HCT116 (cell line): Measurements from ENCODE around the gene XPNPEP2. TPM values are rescaled to one million over a fixed set of nuclear protein-coding genes. Genes with fewer than 3 reads are reported as not detected.

Experiments used
- ATAC-seq: fragments of 200-7000 bp; cut with Tn5 transposase; 2 replicates; pipeline ENCODE4 v1.9.1; 2020; ENCODE audit warnings: mild to moderate bottlenecking, moderate library complexity
- BruUV-seq: library from RNA; stranded (reverse); fragments of 400-500 nt; replicated peaks from 2 replicates; lab custom pipeline; 2021; lab: Mats Ljungman, UMichigan
- CTCF ChIA-PET: fragments of 300-600 bp; sonication (Branson Sonifier 250); formaldehyde crosslinking; loops from one replicate; lab custom pipeline; 2021; ENCODE audit warnings: antibody characterized with exemption; lab: Charles Lee
- POLR2A ChIA-PET: fragments of 300-600, 350-600 bp; sonication (Branson Sonifier 250); formaldehyde crosslinking; loops from one replicate; lab custom pipeline; 2021; ENCODE audit warnings: antibody characterized with exemption; lab: Charles Lee
- RAD21 ChIA-PET, 2 experiments: fragments of 300-600 bp; sonication (Branson Sonifier 250); formaldehyde crosslinking; loops; one replicate each; lab custom pipeline; 2023; ENCODE audit warnings: low total read pairs in 2 of 2; ENCODE audit not compliant: uncharacterized antibody in 2 of 2, unreplicated experiment in 2 of 2, low non-redundant PET in 1 of 2; lab: Charles Lee
- DNase-seq: peaks from one replicate; pipeline ENCODE4 v3.0.0-alpha.2; 2010; ENCODE audit warnings: low read depth, low spot score
- H2AFZ ChIP-seq: fragments of 200-600 bp; shearing (Covaris generic), sonication (generic); 2 replicates; pipeline ENCODE4 v1.6.1; 2017; ENCODE audit warnings: low read depth, mixed run types, mixed read lengths, antibody characterized with exemption, low read length; ENCODE audit not compliant: poor library complexity, severe bottlenecking
- H3K27ac ChIP-seq: 2 replicates; pipeline ENCODE4 v1.5.1; 2012; ENCODE audit warnings: low read depth, low read length
- H3K27me3 ChIP-seq: fragments of 200-600 bp; sonication (generic); 2 replicates; pipeline ENCODE4 v1.6.1; 2016; ENCODE audit warnings: mixed run types, low read length, mixed read lengths; ENCODE audit not compliant: insufficient read depth
- H3K36me3 ChIP-seq, 2 experiments: fragments of 200-500 bp in 1 of 2; fragments of 200-600 bp in 1 of 2; sonication (Bioruptor generic) in 1 of 2; sonication (generic) in 1 of 2; 2 replicates each; pipeline versions ENCODE4 v1.5.1 to v1.6.1; 2014 to 2016; ENCODE audit warnings: low read length in 2 of 2, inconsistent platforms in 1 of 2, mixed read lengths in 1 of 2, mixed run types in 1 of 2; ENCODE audit not compliant: insufficient read depth in 2 of 2, control insufficient read depth in 1 of 2
- H3K4me1 ChIP-seq, 2 experiments: fragments of 200-600 bp in 1 of 2; sonication (generic) in 1 of 2; 2 replicates each; pipeline versions ENCODE4 v1.5.1 to v1.6.1; 2012 to 2017; ENCODE audit warnings: low read length in 2 of 2, inconsistent platforms in 1 of 2, mild to moderate bottlenecking in 1 of 2, mixed read lengths in 1 of 2, mixed run types in 1 of 2, moderate library complexity in 1 of 2; ENCODE audit not compliant: insufficient read depth in 2 of 2, control insufficient read depth in 1 of 2
- H3K4me2 ChIP-seq: fragments of 200-600 bp; sonication (generic); 2 replicates; pipeline ENCODE4 v1.6.1; 2017; ENCODE audit warnings: mixed run types, low read length, mixed read lengths
- H3K4me3 ChIP-seq, 2 experiments: fragments of 200-600 bp in 1 of 2; sonication (generic) in 1 of 2; replicated peaks in 1 of 2; 2 replicates each; pipeline ENCODE4 v1.5.1; 2011 to 2016; ENCODE audit warnings: low read length in 2 of 2, control low read depth in 1 of 2, low read depth in 1 of 2, mild to moderate bottlenecking in 1 of 2, mixed read lengths in 1 of 2, mixed run types in 1 of 2
- H3K79me2 ChIP-seq: fragments of 200-600 bp; sonication (generic); 2 replicates; pipeline ENCODE4 v1.6.1; 2017; ENCODE audit warnings: mild to moderate bottlenecking, mixed run types, low read length, moderate library complexity, mixed read lengths; ENCODE audit not compliant: insufficient read depth
- H3K9ac ChIP-seq: fragments of 200-600 bp; sonication (generic); 2 replicates; pipeline ENCODE4 v1.6.1; 2016; ENCODE audit warnings: low read length, mixed read lengths
- H3K9me2 ChIP-seq: fragments of 200-600 bp; sonication (generic), shearing (Covaris generic); 2 replicates; pipeline ENCODE4 v1.6.1; 2017; ENCODE audit warnings: mixed run types, mild to moderate bottlenecking, moderate library complexity; ENCODE audit not compliant: insufficient read depth
- H3K9me3 ChIP-seq, 2 experiments: fragments of 200-500 bp in 1 of 2; fragments of 200-600 bp in 1 of 2; sonication (Bioruptor generic) in 1 of 2; sonication (generic) in 1 of 2; 2 replicates each; pipeline ENCODE4 v1.6.1; 2014 to 2017; ENCODE audit warnings: low read length in 2 of 2, mixed read lengths in 2 of 2, inconsistent platforms in 1 of 2, low read depth in 1 of 2, mild to moderate bottlenecking in 1 of 2, mixed run types in 1 of 2, moderate library complexity in 1 of 2; ENCODE audit not compliant: control insufficient read depth in 1 of 2, insufficient read depth in 1 of 2
- H4K20me1 ChIP-seq: fragments of 200-600 bp; sonication (generic), shearing (Covaris generic); 2 replicates; pipeline ENCODE4 v1.6.1; 2017; ENCODE audit warnings: mixed run types, mild to moderate bottlenecking, moderate library complexity; ENCODE audit not compliant: insufficient read depth
- CEBPB ChIP-seq: IDR thresholded peaks from 2 replicates; pipeline ENCODE4 v1.6.1; 2012; ENCODE audit warnings: low read depth
- EGR1 ChIP-seq: IDR thresholded peaks from 2 replicates; pipeline ENCODE4 v1.6.1; 2012; ENCODE audit warnings: low read depth
- EZH2 ChIP-seq: fragments of 200-600 bp; sonication (generic); IDR thresholded peaks from 2 replicates; pipeline ENCODE4 v1.6.1; 2017; ENCODE audit warnings: antibody characterized with exemption, mixed run types
- EZH2phosphoT487 ChIP-seq: fragments of 200-600 bp; IDR thresholded peaks from 2 replicates; pipeline ENCODE4 v1.6.1; 2018; ENCODE audit warnings: antibody characterized with exemption, borderline replicate concordance
- FOSL1 ChIP-seq: IDR thresholded peaks from 2 replicates; pipeline ENCODE4 v1.6.1; 2012; ENCODE audit warnings: low read depth
- JUND ChIP-seq: IDR thresholded peaks from 2 replicates; pipeline ENCODE4 v1.6.1; 2012
- SIN3A ChIP-seq: IDR thresholded peaks from 2 replicates; pipeline ENCODE4 v1.6.1; 2012; ENCODE audit warnings: low read depth
- SRF ChIP-seq: IDR thresholded peaks from 2 replicates; pipeline ENCODE4 v1.6.1; 2012; ENCODE audit warnings: low read depth
- ZFX ChIP-seq: fragments of 450-650 bp; IDR thresholded peaks from 2 replicates; pipeline ENCODE4 v1.6.1; 2017
- ZNF274 ChIP-seq: fragments of 200-500 bp; sonication (Bioruptor generic); IDR thresholded peaks from 2 replicates; pipeline ENCODE4 v1.6.1; 2014; ENCODE audit warnings: mild to moderate bottlenecking, low read depth, low read length, inconsistent platforms
- intact Hi-C: fragments of 100-400 bp; cut with micrococcal nuclease; formaldehyde crosslinking; loops from 2 replicates; pipeline ENCODE4 v1.10.0; 2022
- total RNA-seq: library from RNA; stranded (reverse); gene quantifications from one replicate; pipeline ENCODE4 v1.2.1, GENCODE V29; 2021; ENCODE audit not compliant: unreplicated experiment
- TF ChIP-seq, protein P1 (sequence below): IDR thresholded peaks from 2 replicates; pipeline ENCODE4 v1.6.1; 2012; ENCODE audit warnings: low read depth
- TF ChIP-seq, protein P2 (sequence below), 3 experiments: fragments of 200-600 bp in 1 of 3; sonication (generic) in 1 of 3; IDR thresholded peaks in 2 of 3; conservative IDR thresholded peaks in 1 of 3; 2 replicates each; pipeline ENCODE4 v1.5.1; 2012 to 2017; ENCODE audit warnings: low read depth in 2 of 3, low read length in 2 of 3, antibody characterized with exemption in 1 of 3, borderline replicate concordance in 1 of 3, control low read depth in 1 of 3, mild to moderate bottlenecking in 1 of 3, mixed read lengths in 1 of 3, mixed run types in 1 of 3, moderate library complexity in 1 of 3; ENCODE audit not compliant: insufficient read depth in 1 of 3
- TF ChIP-seq, protein P3 (sequence below): IDR thresholded peaks from 2 replicates; pipeline ENCODE4 v1.6.1; 2011; ENCODE audit warnings: mild to moderate bottlenecking, low read length, moderate library complexity; ENCODE audit not compliant: insufficient replicate concordance; ENCODE audit errors: extremely low read depth
- TF ChIP-seq, protein P4 (sequence below): IDR thresholded peaks from 2 replicates; pipeline ENCODE4 v1.6.1; 2012

The XPNPEP2 gene
- total RNA-seq, 1 experiment from 2014 or later = not detected

GRCh38 chrX:129813662-129814368, 75.0 kb downstream of the XPNPEP2 start:
- ATAC-seq = no peak
- no peak overlapping the region for H3K4me3 ChIP-seq
- H3K79me2 ChIP-seq = no peaks in the 10 kb centered on the region
- no TSS peak for BruUV-seq
- ChIA-PET CTCF (no interaction called here), POLR2A (no interaction called here), RAD21 (no interaction called here)
- H3K36me3 ChIP-seq = 0 out of 4 replicates have a peak, but pooled peaks cover 0 to 2% of the 10 kb centered on the region in 2 experiments
- no peak overlapping the region for H2AFZ ChIP-seq
- no peaks in the 10 kb centered on the region for H4K20me1 ChIP-seq
- no peaks in the 10 kb centered on the region for H3K27me3 ChIP-seq
- no peaks in the 10 kb centered on the region for H3K4me1 ChIP-seq
- no peak overlapping the region for H3K27ac ChIP-seq
- H3K9me2 ChIP-seq = no peaks in the 10 kb centered on the region
- intact Hi-C loops = no loop called here
- H3K9me3 ChIP-seq = no peaks in the 10 kb centered on the region
- DNase-seq = no peak
- H3K9ac ChIP-seq = no peak overlapping the region
- no peak overlapping the region for H3K4me2 ChIP-seq
- TF ChIP-seq, protein P1, sequence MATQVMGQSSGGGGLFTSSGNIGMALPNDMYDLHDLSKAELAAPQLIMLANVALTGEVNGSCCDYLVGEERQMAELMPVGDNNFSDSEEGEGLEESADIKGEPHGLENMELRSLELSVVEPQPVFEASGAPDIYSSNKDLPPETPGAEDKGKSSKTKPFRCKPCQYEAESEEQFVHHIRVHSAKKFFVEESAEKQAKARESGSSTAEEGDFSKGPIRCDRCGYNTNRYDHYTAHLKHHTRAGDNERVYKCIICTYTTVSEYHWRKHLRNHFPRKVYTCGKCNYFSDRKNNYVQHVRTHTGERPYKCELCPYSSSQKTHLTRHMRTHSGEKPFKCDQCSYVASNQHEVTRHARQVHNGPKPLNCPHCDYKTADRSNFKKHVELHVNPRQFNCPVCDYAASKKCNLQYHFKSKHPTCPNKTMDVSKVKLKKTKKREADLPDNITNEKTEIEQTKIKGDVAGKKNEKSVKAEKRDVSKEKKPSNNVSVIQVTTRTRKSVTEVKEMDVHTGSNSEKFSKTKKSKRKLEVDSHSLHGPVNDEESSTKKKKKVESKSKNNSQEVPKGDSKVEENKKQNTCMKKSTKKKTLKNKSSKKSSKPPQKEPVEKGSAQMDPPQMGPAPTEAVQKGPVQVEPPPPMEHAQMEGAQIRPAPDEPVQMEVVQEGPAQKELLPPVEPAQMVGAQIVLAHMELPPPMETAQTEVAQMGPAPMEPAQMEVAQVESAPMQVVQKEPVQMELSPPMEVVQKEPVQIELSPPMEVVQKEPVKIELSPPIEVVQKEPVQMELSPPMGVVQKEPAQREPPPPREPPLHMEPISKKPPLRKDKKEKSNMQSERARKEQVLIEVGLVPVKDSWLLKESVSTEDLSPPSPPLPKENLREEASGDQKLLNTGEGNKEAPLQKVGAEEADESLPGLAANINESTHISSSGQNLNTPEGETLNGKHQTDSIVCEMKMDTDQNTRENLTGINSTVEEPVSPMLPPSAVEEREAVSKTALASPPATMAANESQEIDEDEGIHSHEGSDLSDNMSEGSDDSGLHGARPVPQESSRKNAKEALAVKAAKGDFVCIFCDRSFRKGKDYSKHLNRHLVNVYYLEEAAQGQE = no peak
- TF ChIP-seq JUND (no peak), ZFX (no peak), SIN3A (no peak), EGR1 (no peak), ZNF274 (no peak), FOSL1 (no peak), CEBPB (no peak), EZH2phosphoT487 (no peak), SRF (no peak), EZH2 (no peak)
- TF ChIP-seq, protein P2, sequence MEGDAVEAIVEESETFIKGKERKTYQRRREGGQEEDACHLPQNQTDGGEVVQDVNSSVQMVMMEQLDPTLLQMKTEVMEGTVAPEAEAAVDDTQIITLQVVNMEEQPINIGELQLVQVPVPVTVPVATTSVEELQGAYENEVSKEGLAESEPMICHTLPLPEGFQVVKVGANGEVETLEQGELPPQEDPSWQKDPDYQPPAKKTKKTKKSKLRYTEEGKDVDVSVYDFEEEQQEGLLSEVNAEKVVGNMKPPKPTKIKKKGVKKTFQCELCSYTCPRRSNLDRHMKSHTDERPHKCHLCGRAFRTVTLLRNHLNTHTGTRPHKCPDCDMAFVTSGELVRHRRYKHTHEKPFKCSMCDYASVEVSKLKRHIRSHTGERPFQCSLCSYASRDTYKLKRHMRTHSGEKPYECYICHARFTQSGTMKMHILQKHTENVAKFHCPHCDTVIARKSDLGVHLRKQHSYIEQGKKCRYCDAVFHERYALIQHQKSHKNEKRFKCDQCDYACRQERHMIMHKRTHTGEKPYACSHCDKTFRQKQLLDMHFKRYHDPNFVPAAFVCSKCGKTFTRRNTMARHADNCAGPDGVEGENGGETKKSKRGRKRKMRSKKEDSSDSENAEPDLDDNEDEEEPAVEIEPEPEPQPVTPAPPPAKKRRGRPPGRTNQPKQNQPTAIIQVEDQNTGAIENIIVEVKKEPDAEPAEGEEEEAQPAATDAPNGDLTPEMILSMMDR (IDR thresholded peaks at IDR 0.05 in 2 of 3, conservative IDR thresholded peaks at IDR 0.05 in 1 of 3; ENCODE audit: borderline replicate concordance in 1 of 3, insufficient read depth in 1 of 3, low read depth in 2 of 3, low read length in 2 of 3) = no peak
- TF ChIP-seq, protein P3, sequence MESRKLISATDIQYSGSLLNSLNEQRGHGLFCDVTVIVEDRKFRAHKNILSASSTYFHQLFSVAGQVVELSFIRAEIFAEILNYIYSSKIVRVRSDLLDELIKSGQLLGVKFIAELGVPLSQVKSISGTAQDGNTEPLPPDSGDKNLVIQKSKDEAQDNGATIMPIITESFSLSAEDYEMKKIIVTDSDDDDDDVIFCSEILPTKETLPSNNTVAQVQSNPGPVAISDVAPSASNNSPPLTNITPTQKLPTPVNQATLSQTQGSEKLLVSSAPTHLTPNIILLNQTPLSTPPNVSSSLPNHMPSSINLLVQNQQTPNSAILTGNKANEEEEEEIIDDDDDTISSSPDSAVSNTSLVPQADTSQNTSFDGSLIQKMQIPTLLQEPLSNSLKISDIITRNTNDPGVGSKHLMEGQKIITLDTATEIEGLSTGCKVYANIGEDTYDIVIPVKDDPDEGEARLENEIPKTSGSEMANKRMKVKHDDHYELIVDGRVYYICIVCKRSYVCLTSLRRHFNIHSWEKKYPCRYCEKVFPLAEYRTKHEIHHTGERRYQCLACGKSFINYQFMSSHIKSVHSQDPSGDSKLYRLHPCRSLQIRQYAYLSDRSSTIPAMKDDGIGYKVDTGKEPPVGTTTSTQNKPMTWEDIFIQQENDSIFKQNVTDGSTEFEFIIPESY = no peak
- TF ChIP-seq, protein P4, sequence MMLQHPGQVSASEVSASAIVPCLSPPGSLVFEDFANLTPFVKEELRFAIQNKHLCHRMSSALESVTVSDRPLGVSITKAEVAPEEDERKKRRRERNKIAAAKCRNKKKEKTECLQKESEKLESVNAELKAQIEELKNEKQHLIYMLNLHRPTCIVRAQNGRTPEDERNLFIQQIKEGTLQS = no peak
- TF ChIP-seq, all 23 proteins: peak for 0
